Measurements from ENCODE around the gene TMEM18. TPM values are rescaled to one million over a fixed set of nuclear protein-coding genes. Genes with fewer than 3 reads are reported as not detected.

Gene TMEM18
- total and polyA plus RNA-seq, 2 of the 13 experiments (the other 11 are each of a cell fraction or from before 2014, with no cell fraction given) = 45.9 to 49.4 TPM

GRCh38 chr2:677056-677958, at the start of gene TMEM18 (continued):
- TF ChIP-seq CCDC6 (CRISPR knock-in tag; IDR thresholded peaks at IDR 0.05) (peak; percentile 84), HMG20A (CRISPR knock-in tag; IDR thresholded peaks at IDR 0.05; ENCODE audit: borderline replicate concordance) (peak; percentile 44), FIP1L1 (IDR thresholded peaks at IDR 0.05; ENCODE audit: borderline replicate concordance, insufficient read depth, low read depth, low read length) (0 out of 2 replicates have a peak, but pooled peaks have one; percentile 49), MTF1 (CRISPR knock-in tag; IDR thresholded peaks at IDR 0.05) (no peak), FOSL1 (CRISPR knock-in tag; IDR thresholded peaks at IDR 0.05; ENCODE audit: borderline replicate concordance) (no peak), ZZZ3 (CRISPR knock-in tag; IDR thresholded peaks at IDR 0.05; ENCODE audit: borderline replicate concordance) (peak; percentile 99), ZMAT3 (CRISPR knock-in tag; conservative IDR thresholded peaks at IDR 0.05) (0 out of 2 replicates have a peak, but pooled peaks have one; percentile 55), EHMT2 (IDR thresholded peaks at IDR 0.05; ENCODE audit: borderline replicate concordance, low read depth, low read length) (no peak), FOXC1 (CRISPR knock-in tag; IDR thresholded peaks at IDR 0.05; ENCODE audit: borderline replicate concordance) (peak; percentile 82), KDM1A (CRISPR knock-in tag; IDR thresholded peaks at IDR 0.05) (0 out of 2 replicates have a peak, but pooled peaks have one; percentile 48), GFI1 (CRISPR knock-in tag; IDR thresholded peaks at IDR 0.05; ENCODE audit: borderline replicate concordance) (peak; percentile 52; the same call in 1 of the 2 replicates), ZNF343 (CRISPR knock-in tag; IDR thresholded peaks at IDR 0.05) (peak; percentile 90; the same call in 1 of the 2 replicates), ZNF225 (CRISPR knock-in tag; IDR thresholded peaks at IDR 0.05) (peak; percentile 89; the same call in 1 of the 2 replicates), ZNF709 (CRISPR knock-in tag; IDR thresholded peaks at IDR 0.05) (peak; percentile 94), ZNF746 (CRISPR knock-in tag; IDR thresholded peaks at IDR 0.05) (no peak; the same call in 1 of the 2 replicates), GATAD1 (CRISPR knock-in tag; IDR thresholded peaks at IDR 0.05) (peak; percentile 91), HOXA7 (CRISPR knock-in tag; IDR thresholded peaks at IDR 0.05) (no peak), MNT (IDR thresholded peaks at IDR 0.05) (no peak), ZUFSP (CRISPR knock-in tag; IDR thresholded peaks at IDR 0.05; ENCODE audit: borderline replicate concordance) (no peak), DBP (CRISPR knock-in tag; IDR thresholded peaks at IDR 0.05; ENCODE audit: not compliant biosample characterization) (peak; percentile 91)
- TF ChIP-seq, protein P1, sequence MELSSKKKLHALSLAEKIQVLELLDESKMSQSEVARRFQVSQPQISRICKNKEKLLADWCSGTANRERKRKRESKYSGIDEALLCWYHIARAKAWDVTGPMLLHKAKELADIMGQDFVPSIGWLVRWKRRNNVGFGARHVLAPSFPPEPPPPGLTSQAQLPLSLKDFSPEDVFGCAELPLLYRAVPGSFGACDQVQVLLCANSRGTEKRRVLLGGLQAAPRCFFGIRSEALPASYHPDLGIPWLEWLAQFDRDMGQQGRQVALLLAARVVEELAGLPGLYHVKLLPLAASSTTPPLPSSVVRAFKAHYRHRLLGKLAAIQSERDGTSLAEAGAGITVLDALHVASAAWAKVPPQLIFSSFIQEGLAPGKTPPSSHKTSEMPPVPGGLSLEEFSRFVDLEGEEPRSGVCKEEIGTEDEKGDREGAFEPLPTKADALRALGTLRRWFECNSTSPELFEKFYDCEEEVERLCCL (CRISPR knock-in tag; IDR thresholded peaks at IDR 0.05; ENCODE audit: borderline replicate concordance) = peak; percentile 97; the same call in 1 of the 2 replicates

Measured in HepG2 (cell line).